IMR-90 (cell line): ENCODE measurements around the gene BNIP5. TPM values are rescaled to one million over a fixed set of nuclear protein-coding genes. Genes with fewer than 3 reads are reported as not detected.

ENCODE experiments used
- ATAC-seq: fragments of 200-7000 bp; cut with Tn5 transposase; 2 replicates; pipeline ENCODE4 v1.9.1; 2020; ENCODE audit warnings: low read depth, mild to moderate bottlenecking, moderate library complexity
- BruUV-seq: library from RNA; stranded (reverse); fragments of 400-500 nt; replicated peaks from 2 replicates; lab custom pipeline; 2021; lab: Mats Ljungman, UMichigan
- CTCF ChIA-PET: fragments of 300-600 bp; formaldehyde crosslinking; extraction: SDS; loops from one replicate; lab custom pipeline; 2021; ENCODE audit warnings: antibody characterized with exemption; lab: Yijun Ruan, JAX
- POLR2A ChIA-PET: fragments of 300-600 bp; sonication (Branson Sonifier 250); formaldehyde crosslinking; loops from one replicate; lab custom pipeline; 2022; ENCODE audit warnings: antibody characterized with exemption; ENCODE audit not compliant: unreplicated experiment; lab: Charles Lee
- DNase-seq: peaks from one replicate; pipeline ENCODE4 v3.0.0; 2013
- H2AFZ ChIP-seq: replicated peaks from 2 replicates; pipeline ENCODE3; 2013; ENCODE audit warnings: low read length, mild to moderate bottlenecking; ENCODE audit not compliant: poor library complexity
- H2AK5ac ChIP-seq: 2 replicates; pipeline ENCODE4 v1.6.1; 2013; ENCODE audit warnings: low read depth, low read length, inconsistent platforms
- H2AK9ac ChIP-seq: replicated peaks from 2 replicates; pipeline ENCODE3; 2013; ENCODE audit warnings: mild to moderate bottlenecking, low read depth, low read length, moderate library complexity; ENCODE audit not compliant: poor library complexity
- H2BK120ac ChIP-seq: 2 replicates; pipeline ENCODE4 v1.6.1; 2013; ENCODE audit warnings: low read depth, low read length, inconsistent platforms
- H2BK15ac ChIP-seq: 3 replicates; pipeline ENCODE4 v1.6.1; 2013; ENCODE audit warnings: low read depth, low read length, inconsistent platforms
- H2BK20ac ChIP-seq: 2 replicates; pipeline ENCODE4 v1.6.1; 2013; ENCODE audit warnings: low read depth, mild to moderate bottlenecking, inconsistent platforms, low read length, moderate library complexity
- H2BK5ac ChIP-seq: 2 replicates; pipeline ENCODE4 v1.6.1; 2013; ENCODE audit warnings: mild to moderate bottlenecking, low read depth, low read length, inconsistent platforms; ENCODE audit not compliant: poor library complexity, severe bottlenecking
- H3K14ac ChIP-seq: replicated peaks from 2 replicates; pipeline ENCODE4 v1.6.1; 2013; ENCODE audit warnings: low read depth, low read length, inconsistent platforms
- H3K18ac ChIP-seq: 2 replicates; pipeline ENCODE4 v1.6.1; 2013; ENCODE audit warnings: low read depth, low read length, control low read depth
- H3K23ac ChIP-seq: 2 replicates; pipeline ENCODE4 v1.6.1; 2013; ENCODE audit warnings: low read depth, low read length, inconsistent platforms
- H3K27ac ChIP-seq: 2 replicates; pipeline ENCODE4 v1.5.1; 2013; ENCODE audit warnings: mild to moderate bottlenecking, control low read depth, low read length; ENCODE audit not compliant: insufficient read depth
- H3K27me3 ChIP-seq: 2 replicates; pipeline ENCODE4 v1.6.1; 2013; ENCODE audit warnings: low read length; ENCODE audit not compliant: control insufficient read depth, insufficient read depth
- H3K36me3 ChIP-seq: 2 replicates; pipeline ENCODE4 v1.6.1; 2013; ENCODE audit warnings: low read length, mixed read lengths; ENCODE audit not compliant: control insufficient read depth, insufficient read depth
- H3K4ac ChIP-seq: 2 replicates; pipeline ENCODE4 v1.6.1; 2013; ENCODE audit warnings: low read depth, low read length, inconsistent platforms
- H3K4me1 ChIP-seq: 2 replicates; pipeline ENCODE4 v1.6.1; 2013; ENCODE audit warnings: low read length, mixed read lengths; ENCODE audit not compliant: control insufficient read depth, insufficient read depth
- H3K4me2 ChIP-seq: 2 replicates; pipeline ENCODE4 v1.6.1; 2013; ENCODE audit warnings: low read depth, mild to moderate bottlenecking, control low read depth, low read length, moderate library complexity
- H3K4me3 ChIP-seq: 2 replicates; pipeline ENCODE4 v1.5.1; 2013; ENCODE audit warnings: low read depth, mild to moderate bottlenecking, control low read depth, low read length, moderate library complexity; ENCODE audit not compliant: insufficient read depth
- H3K56ac ChIP-seq: 2 replicates; pipeline ENCODE4 v1.6.1; 2013; ENCODE audit warnings: low read length, inconsistent platforms; ENCODE audit not compliant: insufficient read depth; ENCODE audit errors: extremely low read depth
- H3K79me1 ChIP-seq, 2 experiments: 2 replicates each; pipeline ENCODE4 v1.6.1; 2013; ENCODE audit warnings: low read length in 2 of 2, inconsistent platforms in 1 of 2, low read depth in 1 of 2
- H3K9ac ChIP-seq: 2 replicates; pipeline ENCODE4 v1.6.1; 2013; ENCODE audit warnings: low read depth, low read length, control low read depth
- H3K9me1 ChIP-seq: 2 replicates; pipeline ENCODE4 v1.6.1; 2013; ENCODE audit warnings: low read length, inconsistent platforms; ENCODE audit not compliant: insufficient read depth
- H3K9me3 ChIP-seq: 2 replicates; pipeline ENCODE4 v1.6.1; 2013; ENCODE audit warnings: low read length; ENCODE audit not compliant: control insufficient read depth, insufficient read depth
- H4K20me1 ChIP-seq: 2 replicates; pipeline ENCODE4 v1.6.1; 2013; ENCODE audit warnings: low read length, inconsistent platforms; ENCODE audit not compliant: insufficient read depth
- H4K5ac ChIP-seq: 2 replicates; pipeline ENCODE4 v1.6.1; 2013; ENCODE audit warnings: mild to moderate bottlenecking, low read depth, low read length, control low read depth
- H4K8ac ChIP-seq, 2 experiments: 2 replicates each; pipeline ENCODE4 v1.6.1; 2013; ENCODE audit warnings: low read depth in 2 of 2, low read length in 2 of 2, control low read depth in 1 of 2, inconsistent platforms in 1 of 2
- H4K91ac ChIP-seq: 2 replicates; pipeline ENCODE4 v1.6.1; 2013; ENCODE audit warnings: low read depth, low read length, inconsistent platforms; ENCODE audit not compliant: insufficient read depth
- FOS ChIP-seq: fragments of 150-350 bp; IDR thresholded peaks from 2 replicates; pipeline ENCODE4 v1.6.1; 2016; ENCODE audit warnings: low read depth, low read length
- MAFK ChIP-seq: IDR thresholded peaks from 2 replicates; pipeline ENCODE4 v1.6.1; 2012; ENCODE audit warnings: low read depth, low read length, improper control_type of control experiment
- MXI1 ChIP-seq: IDR thresholded peaks from 2 replicates; pipeline ENCODE4 v1.6.1; 2012; ENCODE audit warnings: low read depth, mild to moderate bottlenecking, low read length, moderate library complexity, borderline replicate concordance
- POLR2A ChIP-seq: IDR thresholded peaks from 2 replicates; pipeline ENCODE4 v1.6.1; 2012; ENCODE audit warnings: mild to moderate bottlenecking, low read depth, low read length
- RCOR1 ChIP-seq: IDR thresholded peaks from 2 replicates; pipeline ENCODE4 v1.6.1; 2012; ENCODE audit warnings: mild to moderate bottlenecking, low read length, improper control_type of control experiment; ENCODE audit not compliant: insufficient replicate concordance
- RFX5 ChIP-seq: IDR thresholded peaks from 2 replicates; pipeline ENCODE4 v1.8.0; 2012; ENCODE audit warnings: low read depth, mild to moderate bottlenecking, low read length, moderate library complexity
- SMC3 ChIP-seq: fragments of 150-350 bp; IDR thresholded peaks from 2 replicates; pipeline ENCODE4 v1.6.1; 2016; ENCODE audit warnings: low read depth, mild to moderate bottlenecking, antibody characterized with exemption, low read length, moderate library complexity
- WGBS, 2 experiments: methylation state at CpG; one replicate each; pipeline versions ENCODE4 v1.1.5 to v1.1.7; 2013; ENCODE audit warnings: missing lambda C conversion rate in 2 of 2; ENCODE audit not compliant: insufficient read length in 1 of 2; ENCODE audit errors: extremely low coverage in 2 of 2; 5-methylcytosine and 5-hydroxymethylcytosine counted together
- dilution Hi-C: fragments of 300-500 bp; cut with HindIII; formaldehyde crosslinking; loops from one replicate; pipeline ENCODE4 v1.14.3; 2018; ENCODE audit warnings: low sequenced_read_pairs; ENCODE audit not compliant: unreplicated experiment
- in situ Hi-C: fragments of 300-500 bp; cut with MboI; formaldehyde crosslinking; loops from 3 replicates; pipeline ENCODE4 v1.14.3; 2019; ENCODE audit warnings: low sequenced_read_pairs, inconsistent platforms, mixed read lengths
- intact Hi-C: fragments of 100-400 bp; cut with micrococcal nuclease; formaldehyde crosslinking; loops from 2 replicates; pipeline ENCODE4 v1.10.0; 2022
- polyA plus RNA-seq, 3 experiments: library from polyadenylated mRNA; depleted of rRNA; stranded (reverse); fragments of >200 nt; gene quantifications; 2 replicates each; pipeline ENCODE4 v1.2.3, GENCODE V29; 2012; ENCODE audit warnings: low replicate concordance in 1 of 3
- total RNA-seq: library from RNA; depleted of rRNA; stranded (reverse); fragments of >200 nt; gene quantifications from 2 replicates; pipeline ENCODE4 v1.2.3, GENCODE V29; 2012
- TF ChIP-seq, protein P1 (sequence below): fragments of 150-350 bp; IDR thresholded peaks from 2 replicates; pipeline ENCODE4 v1.6.1; 2016; ENCODE audit warnings: low read depth, mild to moderate bottlenecking, low read length, moderate library complexity, borderline replicate concordance
- TF ChIP-seq, protein P2 (sequence below): conservative IDR thresholded peaks from 2 replicates; pipeline ENCODE4 v1.5.1; 2012; ENCODE audit warnings: mild to moderate bottlenecking, low read depth, low read length, improper control_type of control experiment

The BNIP5 gene
- total and polyA plus RNA-seq, 2 of the 4 experiments (the other 2 are of a cell fraction), result not detected

DNA sequence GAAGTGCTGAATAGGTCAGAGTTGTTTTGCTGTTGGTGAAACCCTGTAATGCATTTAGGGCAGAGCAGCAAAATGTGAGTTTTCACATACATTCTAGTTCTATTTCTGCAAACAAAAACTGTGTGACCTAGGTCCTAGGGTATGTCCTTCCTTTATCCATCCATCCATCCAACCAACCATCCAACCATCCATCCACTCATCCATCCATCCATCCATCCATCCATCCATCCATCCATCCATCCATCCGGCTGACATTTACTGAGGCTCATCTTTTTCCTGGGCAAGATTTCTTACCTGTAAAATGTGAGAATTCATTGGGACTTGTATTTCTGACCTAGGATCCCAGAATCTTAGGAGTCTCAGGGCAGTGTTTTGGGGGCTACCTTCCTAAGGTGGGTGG, 52.3 kb downstream of the BNIP5 start:
- Histone ChIP-seq H3K27me3 (peaks cover 62% of the 10 kb centered on the region), H2BK120ac (no peak overlapping the region), H4K91ac (no peak overlapping the region), H2BK20ac (no peak overlapping the region), H3K4me2 (no peak overlapping the region), H2BK5ac (no peak overlapping the region), H3K79me1 (no peaks in the 10 kb centered on the region), H3K56ac (no peak overlapping the region), H3K4me3 (no peak overlapping the region), H3K36me3 (no peaks in the 10 kb centered on the region), H3K9me3 (no peaks in the 10 kb centered on the region), H3K27ac (no peak overlapping the region), H4K8ac (no peak overlapping the region), H4K5ac (no peak overlapping the region), H3K9ac (no peak overlapping the region), H3K9me1 (no peaks in the 10 kb centered on the region), H3K14ac (no peak overlapping the region), H2BK15ac (no peak overlapping the region), H3K18ac (no peak overlapping the region), H4K20me1 (no peaks in the 10 kb centered on the region; the same call in 1 of the 2 replicates), H3K4me1 (no peaks in the 10 kb centered on the region), H2AK9ac (no peak overlapping the region), H2AFZ (no peak overlapping the region), H2AK5ac (no peak overlapping the region), H3K23ac (no peak overlapping the region), H3K4ac (no peak overlapping the region)
- DNase-seq, result no peak
- ChIA-PET POLR2A (no interaction called here), CTCF (no interaction called here)
- TF ChIP-seq FOS (no peak), MAFK (no peak), RFX5 (no peak), POLR2A (no peak), RCOR1 (no peak), SMC3 (no peak), MXI1 (no peak)
- TF ChIP-seq, protein P1, sequence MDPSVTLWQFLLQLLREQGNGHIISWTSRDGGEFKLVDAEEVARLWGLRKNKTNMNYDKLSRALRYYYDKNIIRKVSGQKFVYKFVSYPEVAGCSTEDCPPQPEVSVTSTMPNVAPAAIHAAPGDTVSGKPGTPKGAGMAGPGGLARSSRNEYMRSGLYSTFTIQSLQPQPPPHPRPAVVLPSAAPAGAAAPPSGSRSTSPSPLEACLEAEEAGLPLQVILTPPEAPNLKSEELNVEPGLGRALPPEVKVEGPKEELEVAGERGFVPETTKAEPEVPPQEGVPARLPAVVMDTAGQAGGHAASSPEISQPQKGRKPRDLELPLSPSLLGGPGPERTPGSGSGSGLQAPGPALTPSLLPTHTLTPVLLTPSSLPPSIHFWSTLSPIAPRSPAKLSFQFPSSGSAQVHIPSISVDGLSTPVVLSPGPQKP, result no peak
- TF ChIP-seq, protein P2, sequence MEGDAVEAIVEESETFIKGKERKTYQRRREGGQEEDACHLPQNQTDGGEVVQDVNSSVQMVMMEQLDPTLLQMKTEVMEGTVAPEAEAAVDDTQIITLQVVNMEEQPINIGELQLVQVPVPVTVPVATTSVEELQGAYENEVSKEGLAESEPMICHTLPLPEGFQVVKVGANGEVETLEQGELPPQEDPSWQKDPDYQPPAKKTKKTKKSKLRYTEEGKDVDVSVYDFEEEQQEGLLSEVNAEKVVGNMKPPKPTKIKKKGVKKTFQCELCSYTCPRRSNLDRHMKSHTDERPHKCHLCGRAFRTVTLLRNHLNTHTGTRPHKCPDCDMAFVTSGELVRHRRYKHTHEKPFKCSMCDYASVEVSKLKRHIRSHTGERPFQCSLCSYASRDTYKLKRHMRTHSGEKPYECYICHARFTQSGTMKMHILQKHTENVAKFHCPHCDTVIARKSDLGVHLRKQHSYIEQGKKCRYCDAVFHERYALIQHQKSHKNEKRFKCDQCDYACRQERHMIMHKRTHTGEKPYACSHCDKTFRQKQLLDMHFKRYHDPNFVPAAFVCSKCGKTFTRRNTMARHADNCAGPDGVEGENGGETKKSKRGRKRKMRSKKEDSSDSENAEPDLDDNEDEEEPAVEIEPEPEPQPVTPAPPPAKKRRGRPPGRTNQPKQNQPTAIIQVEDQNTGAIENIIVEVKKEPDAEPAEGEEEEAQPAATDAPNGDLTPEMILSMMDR, result no peak
- BruUV-seq, result no TSS peak
- WGBS, 2 experiments, result no CpG with 5 or more reads among the region's 1 CpG
- intact Hi-C loops (no loop called here), in situ Hi-C loops (no loop called here), dilution Hi-C loops (no loop called here)
- no peak for ATAC-seq
